Sciatic nerve (tissue), 2 donors: ENCODE data around the gene TTBK1. TPM values are rescaled to one million over a fixed set of nuclear protein-coding genes. Genes with fewer than 3 reads are reported as not detected.
A peak's percentile ranks its signal among the peaks of the same experiment; 100 is the strongest.

Source experiments
- ATAC-seq: fragments of 200-7000 bp; cut with Tn5 transposase; one replicate; pipeline ENCODE4 v1.9.1; 2020; ENCODE audit warnings: mild to moderate bottlenecking, moderate library complexity
- DNase-seq: peaks from one replicate; pipeline ENCODE4 v3.0.0-alpha.2; 2020; ENCODE audit warnings: low spot score
- intact Hi-C: fragments of 100-400 bp; cut with DNase I; formaldehyde crosslinking; loops from one replicate; pipeline ENCODE4 v1.14.2; 2022
- total RNA-seq: library from RNA; stranded (reverse); fragmentation: NEBNext Ultra II Directional; extraction: Animal tissue kit (Norgen Biotek cat#: 25700); gene quantifications from one replicate; pipeline ENCODE4 v1.2.1, GENCODE V29; 2021
- donor health status: DM: no; HTN: no; CAD: no.
- donor health status: DM: no; HTN: no; CAD: no.

TTBK1 gene
- total RNA-seq, 1 donor from 2014 or later: 0.04 TPM

- intact Hi-C loops: no loop called here
- DNase-seq (no peak), ATAC-seq (no peak)
These were observed 68.4 kb downstream of the TTBK1 start for GRCh38 chr6:43311666-43312065.

- no peak for ATAC-seq
- DNase-seq: no peak
- intact Hi-C loops: no loop called here
These were observed 70.5 kb downstream of the TTBK1 start for GRCh38 chr6:43313813-43314212.

GRCh38 chr6:43318011-43318410 is 74.7 kb downstream of the TTBK1 start:
- DNase-seq (no peak), ATAC-seq (no peak)
- intact Hi-C loops: no loop called here

- ATAC-seq (no peak), DNase-seq (no peak)
- intact Hi-C loops: no loop called here
These were observed 82.6 kb downstream of the TTBK1 start for GRCh38 chr6:43325876-43326275.

- intact Hi-C loops: no loop called here
- DNase-seq (no peak), ATAC-seq (no peak)
These were observed 85.2 kb downstream of the TTBK1 start for GRCh38 chr6:43328528-43328927.

- intact Hi-C loops: no loop called here
- ATAC-seq: no peak
- no peak for DNase-seq
These were observed 88.2 kb downstream of the TTBK1 start for GRCh38 chr6:43331470-43331869.

- DNase-seq: no peak
- ATAC-seq: no peak
- intact Hi-C loops: no loop called here
These were observed 88.6 kb downstream of the TTBK1 start for GRCh38 chr6:43331891-43332290.

- ATAC-seq (peak; percentile 41), DNase-seq (no peak)
- intact Hi-C loops: no loop called here
These were observed 91.3 kb downstream of the TTBK1 start for GRCh38 chr6:43334466-43335095.

GRCh38 chr6:43335469-43335868 is 92.2 kb downstream of the TTBK1 start:
- DNase-seq: no peak
- intact Hi-C loops: no loop called here

GRCh38 chr6:43336382-43336781 is 93.1 kb downstream of the TTBK1 start:
- no peak for ATAC-seq
- intact Hi-C loops: no loop called here
- no peak for DNase-seq

More at GRCh38 chr6:43335469-43335868, 92.2 kb downstream of the TTBK1 start:
- no peak for ATAC-seq

Other genes starting within 250 kb of the TTBK1 start
- gene MEA1, start 229.5 kb upstream of the TTBK1 start, total RNA-seq: 46.0 TPM
- 53.4 TPM for gene KLHDC3, start 229.2 kb upstream of the TTBK1 start, total RNA-seq
- 34.6 TPM for gene RRP36, start 221.9 kb upstream of the TTBK1 start, total RNA-seq
- gene CUL7, start 189.6 kb upstream of the TTBK1 start, total RNA-seq: 20.9 TPM
- gene MRPL2, start 184.0 kb upstream of the TTBK1 start, total RNA-seq: 40.4 TPM
- 35.5 TPM for gene KLC4, start 183.8 kb upstream of the TTBK1 start, total RNA-seq
- gene PTK7, start 167.2 kb upstream of the TTBK1 start, total RNA-seq: 11.0 TPM
- gene SRF, start 72.2 kb upstream of the TTBK1 start, total RNA-seq: 32.6 TPM
- gene CUL9, start 61.3 kb upstream of the TTBK1 start, total RNA-seq: 42.9 TPM
- 45.9 TPM for gene DNPH1, start 14.0 kb upstream of the TTBK1 start, total RNA-seq
- not detected for gene SLC22A7, start 54.8 kb downstream of the TTBK1 start, total RNA-seq
- 3.8 TPM for gene CRIP3, start 65.3 kb downstream of the TTBK1 start, total RNA-seq
- 26.6 TPM for gene ZNF318, start 126.2 kb downstream of the TTBK1 start, total RNA-seq
- 31.7 TPM for gene ABCC10, start 184.1 kb downstream of the TTBK1 start, total RNA-seq
- 0.45 TPM for gene DLK2, start 212.1 kb downstream of the TTBK1 start, total RNA-seq
- 36.9 TPM for gene TJAP1, start 234.1 kb downstream of the TTBK1 start, total RNA-seq